GM21529 (cell line): Measurements from ENCODE around the gene TMEM39A.

Source experiments
- ATAC-seq: cut with Tn5 transposase; IDR thresholded peaks from one replicate; pipeline ENCODE4 v1.9.1; 2021; ENCODE audit not compliant: unreplicated experiment

Gene TMEM39A

DNA sequence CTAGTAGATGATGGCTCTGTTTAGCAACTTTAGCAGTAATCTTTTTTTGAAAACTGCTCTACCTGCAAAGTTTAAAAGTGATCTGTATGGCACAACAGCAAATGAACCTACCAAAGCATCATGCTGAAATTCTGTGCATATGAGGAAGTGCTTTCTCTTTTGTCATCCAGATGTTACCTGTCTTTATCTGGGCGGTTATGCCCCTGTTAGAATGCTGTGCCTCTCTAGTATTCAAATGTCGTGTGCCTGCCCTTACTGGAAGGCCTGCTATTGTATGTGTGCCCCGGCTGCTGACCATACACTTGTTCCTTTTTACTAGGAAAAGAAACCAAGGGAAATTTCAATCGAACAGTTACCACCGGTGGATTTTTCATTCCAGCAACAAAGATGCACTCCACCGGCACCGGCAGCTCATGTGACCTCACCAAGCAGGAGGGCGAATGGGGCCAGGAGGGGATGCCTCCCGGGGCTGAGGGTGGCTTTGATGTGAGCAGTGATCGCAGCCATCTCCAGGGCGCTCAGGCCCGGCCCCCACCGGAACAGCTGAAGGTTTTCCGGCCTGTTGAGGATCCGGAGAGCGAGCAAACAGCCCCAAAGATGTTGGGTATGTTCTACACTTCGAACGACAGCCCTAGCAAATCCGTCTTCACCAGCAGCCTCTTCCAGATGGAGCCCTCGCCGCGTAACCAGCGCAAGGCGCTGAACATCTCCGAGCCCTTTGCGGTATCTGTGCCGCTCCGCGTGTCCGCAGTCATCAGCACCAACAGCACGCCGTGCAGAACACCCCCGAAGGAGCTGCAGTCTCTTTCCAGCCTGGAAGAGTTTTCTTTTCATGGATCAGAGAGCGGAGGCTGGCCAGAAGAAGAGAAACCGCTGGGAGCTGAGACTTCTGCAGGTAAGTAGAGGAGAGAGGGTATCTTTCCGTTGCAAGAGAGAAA is 61.6 kb downstream of the TMEM39A start:
- ATAC-seq, result peak; percentile 58

DNA sequence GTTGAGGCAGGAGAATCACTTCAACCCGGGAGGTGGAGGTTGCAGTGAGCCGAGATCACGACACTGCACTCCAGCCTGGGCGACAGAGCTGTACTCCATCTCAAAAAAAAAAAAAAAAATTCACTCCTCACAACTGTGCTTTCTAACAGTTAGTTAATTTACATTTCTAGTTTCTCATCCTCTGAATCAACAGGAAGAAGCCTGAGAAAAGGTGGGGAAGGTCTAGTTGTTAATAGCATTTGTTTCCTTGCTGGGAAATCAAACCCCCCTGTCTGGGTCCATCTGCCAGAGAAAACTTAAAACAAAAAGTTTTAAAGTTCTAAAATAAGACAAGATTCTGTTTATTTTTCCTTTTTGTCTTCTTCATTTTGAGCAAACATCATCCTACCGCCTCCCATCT is 62.3 kb downstream of the TMEM39A start:
- peak; percentile 58 for ATAC-seq

DNA sequence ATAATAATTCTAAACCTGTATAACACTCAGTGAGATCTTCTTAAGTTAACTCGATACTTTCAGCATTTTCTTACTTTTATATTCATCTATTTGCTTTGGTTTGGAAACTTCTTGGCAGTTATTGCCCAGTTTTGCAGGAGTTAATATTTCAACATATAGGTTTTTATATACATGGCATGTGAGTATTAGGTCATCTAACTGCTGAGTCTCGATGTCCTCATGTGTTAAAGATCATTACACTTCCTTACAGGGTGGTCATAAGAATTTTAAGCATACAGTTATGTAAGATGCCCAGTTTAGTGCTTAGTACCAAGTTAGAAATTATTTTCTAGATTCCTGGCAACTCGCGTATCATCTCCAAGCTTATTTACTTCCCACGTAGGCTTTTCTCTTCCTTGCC is 62.9 kb downstream of the TMEM39A start:
- no peak for ATAC-seq

DNA sequence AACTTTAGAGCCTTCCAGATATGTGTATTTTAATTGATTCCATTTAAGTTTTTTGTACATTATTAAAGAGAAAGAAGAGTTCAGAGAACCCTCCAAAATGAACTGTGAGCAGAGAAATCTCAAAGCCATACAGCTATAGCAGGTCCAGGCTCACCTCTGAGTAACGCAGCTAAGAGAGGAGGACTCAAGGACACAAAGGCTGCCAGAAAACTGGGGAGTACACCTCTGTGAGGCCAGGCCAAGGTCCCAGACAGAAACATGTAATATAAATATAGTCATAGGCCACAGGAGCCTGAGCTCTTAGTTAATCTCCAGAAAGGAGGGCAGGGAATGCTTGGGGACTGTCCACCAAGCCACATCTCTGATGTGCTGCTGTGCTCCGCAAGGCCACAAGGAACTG is 66.5 kb downstream of the TMEM39A start:
- no peak for ATAC-seq

DNA sequence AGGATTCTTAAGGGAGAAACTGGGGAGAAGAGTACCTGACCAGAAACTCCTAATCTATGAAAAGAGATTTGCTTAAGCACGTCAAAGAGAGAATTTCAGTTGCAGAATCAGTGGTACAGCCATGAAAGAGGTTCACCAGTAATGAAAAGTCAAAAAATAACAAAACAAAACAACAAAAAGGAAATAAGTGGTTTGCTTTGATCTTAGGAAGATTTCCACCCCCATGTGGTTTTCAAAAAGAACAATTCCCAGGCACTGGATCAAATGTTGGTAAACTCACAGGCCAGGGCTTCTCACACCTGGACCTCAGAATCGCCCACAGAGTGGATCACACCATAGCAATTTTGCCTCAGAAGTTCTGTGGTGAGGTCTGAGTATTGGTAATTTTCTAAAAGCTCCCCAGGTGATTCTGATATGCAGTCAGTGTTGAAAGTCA is 67.5 kb downstream of the TMEM39A start:
- ATAC-seq, result peak; percentile 81

DNA sequence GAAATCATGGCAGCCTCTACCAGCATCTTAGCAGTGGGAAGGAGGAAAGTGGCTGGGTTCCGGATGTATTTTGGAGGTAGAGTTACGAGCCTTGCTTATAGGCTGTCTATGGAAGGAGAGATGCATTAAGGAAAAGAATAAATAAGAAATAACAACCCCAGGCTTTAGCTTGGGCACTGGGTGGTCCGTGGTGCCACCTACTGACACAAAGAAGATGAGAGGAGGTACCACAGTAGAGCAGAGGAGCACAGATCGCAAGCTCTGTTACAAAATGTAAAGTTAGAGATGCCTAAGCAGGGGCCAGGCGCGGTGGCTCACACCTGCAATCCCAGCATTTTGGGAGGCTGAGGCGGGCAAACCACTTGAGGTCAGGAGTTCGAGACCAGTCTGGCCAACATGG is 74.8 kb downstream of the TMEM39A start:
- no peak for ATAC-seq

DNA sequence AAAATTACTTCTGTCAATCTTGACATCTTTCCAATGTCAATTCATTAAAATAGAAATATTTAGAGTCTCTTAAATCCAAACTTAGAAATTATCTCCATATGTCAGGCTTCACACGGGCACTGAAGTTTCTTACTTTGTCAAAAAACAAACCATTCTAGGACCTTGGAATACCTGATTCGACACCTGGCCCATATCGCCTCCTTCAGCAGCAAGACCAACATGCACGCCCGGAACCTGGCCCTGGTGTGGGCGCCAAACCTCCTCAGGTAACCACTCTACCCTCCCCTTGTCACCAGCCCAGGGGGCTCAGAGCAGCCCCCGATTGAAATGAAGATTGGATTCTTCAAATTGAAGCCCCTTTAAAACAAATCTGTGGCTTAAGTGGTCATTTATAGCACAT is 81.3 kb downstream of the TMEM39A start:
- no peak for ATAC-seq

DNA sequence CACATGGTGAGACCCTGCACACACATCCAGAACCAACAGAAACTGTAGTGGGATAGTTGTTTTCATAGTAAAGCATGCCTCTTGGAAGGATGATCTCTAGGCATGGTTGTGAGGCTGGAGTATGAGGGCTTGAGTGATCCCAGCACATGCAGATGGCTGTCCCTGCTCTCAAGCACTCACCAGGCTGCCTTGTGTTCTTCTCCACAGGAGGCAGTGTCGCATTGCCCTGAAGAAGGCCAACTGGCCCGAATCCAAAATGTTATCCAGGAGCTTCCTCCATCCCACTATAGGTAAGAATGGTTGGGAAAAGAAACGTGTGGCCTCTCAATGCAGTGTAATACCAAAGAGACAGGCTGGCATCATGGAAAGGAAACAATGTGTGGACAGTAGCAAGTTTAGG is 82.7 kb downstream of the TMEM39A start:
- no peak for ATAC-seq
